ENCODE results near the gene RERE.

- TF ChIP-seq POLR2A (IDR thresholded peaks at IDR 0.05) (no peak), CTCF (IDR thresholded peaks at IDR 0.05) (no peak)
Measured at GRCh38 chr1:8821084-8821483, 3.6 kb upstream of the RERE start.

All from uterus (tissue), 2 donors.